ENCODE results near the gene ABCC8. TPM values are rescaled to one million over a fixed set of nuclear protein-coding genes. Genes with fewer than 3 reads are reported as not detected.

The ABCC8 gene
- total RNA-seq, 1 experiment from 2014 or later: 2.4 TPM

- Histone ChIP-seq H3K23ac (ENCODE audit: insufficient read length, low read depth, low read length) (no peak overlapping the region), H3T11ph (ENCODE audit: low read length) (no peak overlapping the region)
Observed at GRCh38 chr11:17525570-17525969, 48.9 kb upstream of the ABCC8 start.

More at GRCh38 chr11:17525570-17525969, 48.9 kb upstream of the ABCC8 start:
- Histone ChIP-seq H3K4me1 (ENCODE audit: insufficient read depth, low read length) (no peaks in the 10 kb centered on the region), H3K9me3 (ENCODE audit: control insufficient read depth, low read depth, low read length) (no peaks in the 10 kb centered on the region), H2AK5ac (ENCODE audit: insufficient read length, low read length) (no peak overlapping the region), H2BK20ac (ENCODE audit: low read depth, low read length, poor library complexity, severe bottlenecking) (no peak overlapping the region), H2AFZ (ENCODE audit: low read length) (no peak overlapping the region), H4K8ac (replicated peaks; ENCODE audit: insufficient read length, low read depth, low read length) (no peak overlapping the region), H3K9ac (ENCODE audit: extremely low read depth, insufficient read length, low read length) (no peak overlapping the region), H3K4ac (ENCODE audit: low read depth, low read length) (no peak overlapping the region), H3K23me2 (ENCODE audit: insufficient read length, low read depth, low read length, poor library complexity, severe bottlenecking) (no peaks in the 10 kb centered on the region), H3K79me1 (ENCODE audit: insufficient read depth, low read depth, low read length, poor library complexity, severe bottlenecking) (no peaks in the 10 kb centered on the region), H3K79me2 (ENCODE audit: insufficient read depth, low read length) (no peaks in the 10 kb centered on the region), H3K18ac (ENCODE audit: insufficient read length, low read depth, low read length) (no peak overlapping the region), H2BK15ac (ENCODE audit: low read depth, low read length) (no peak overlapping the region), H2BK5ac (ENCODE audit: insufficient read length, low read length) (no peak overlapping the region), H2BK12ac (ENCODE audit: insufficient read length, low read depth, low read length) (no peak overlapping the region), H3K14ac (ENCODE audit: insufficient read depth, low read length) (no peak overlapping the region), H4K91ac (ENCODE audit: insufficient read length, low read depth, low read length) (no peak overlapping the region), H3K27me3 (ENCODE audit: insufficient read depth, low read length) (no peaks in the 10 kb centered on the region), H4K5ac (ENCODE audit: insufficient read length, low read depth, low read length) (no peak overlapping the region), H2BK120ac (ENCODE audit: low read depth, low read length, poor library complexity, severe bottlenecking) (no peak overlapping the region), H4K20me1 (ENCODE audit: control insufficient read depth, insufficient read depth, insufficient read length) (no peaks in the 10 kb centered on the region), H3K56ac (ENCODE audit: insufficient read length, low read depth, low read length) (no peak overlapping the region), H3K27ac (ENCODE audit: insufficient read length, low read depth, low read length) (no peak overlapping the region), H3K4me2 (ENCODE audit: insufficient read depth, insufficient read length, low read length) (no peak overlapping the region)
- H3K9me3 Mint-ChIP-seq: no peaks in the 10 kb centered on the region
- WGBS (ENCODE audit: extremely low coverage, insufficient read length, low lambda C conversion rate): no CpG with 5 or more reads among the region's 4 CpGs
- DNase-seq: no peak
- H3K27ac Mint-ChIP-seq: no peak overlapping the region
- peaks cover 0 to 10% of the 10 kb centered on the region in 2 experiments; a peak in 2 of 4 replicates for H3K4me1 Mint-ChIP-seq
- peaks cover 0 to 4% (median 0%) of the 10 kb centered on the region in 3 experiments; a peak in 4 of 7 replicates for H3K36me3 Mint-ChIP-seq (ENCODE audit: insufficient read depth in 1 of 3, low read depth in 3 of 3)
- no peaks in the 10 kb centered on the region; the same call in 1 of the 2 replicates for H3K27me3 Mint-ChIP-seq (ENCODE audit: low read depth)
- no peak for TF ChIP-seq CTCF (conservative IDR thresholded peaks at IDR 0.05)
- H3K4me3 Mint-ChIP-seq: no peak overlapping the region

Data from H9 (cell line).